ENCODE measurements around the gene AP3B1.

AP3B1 gene

DNA sequence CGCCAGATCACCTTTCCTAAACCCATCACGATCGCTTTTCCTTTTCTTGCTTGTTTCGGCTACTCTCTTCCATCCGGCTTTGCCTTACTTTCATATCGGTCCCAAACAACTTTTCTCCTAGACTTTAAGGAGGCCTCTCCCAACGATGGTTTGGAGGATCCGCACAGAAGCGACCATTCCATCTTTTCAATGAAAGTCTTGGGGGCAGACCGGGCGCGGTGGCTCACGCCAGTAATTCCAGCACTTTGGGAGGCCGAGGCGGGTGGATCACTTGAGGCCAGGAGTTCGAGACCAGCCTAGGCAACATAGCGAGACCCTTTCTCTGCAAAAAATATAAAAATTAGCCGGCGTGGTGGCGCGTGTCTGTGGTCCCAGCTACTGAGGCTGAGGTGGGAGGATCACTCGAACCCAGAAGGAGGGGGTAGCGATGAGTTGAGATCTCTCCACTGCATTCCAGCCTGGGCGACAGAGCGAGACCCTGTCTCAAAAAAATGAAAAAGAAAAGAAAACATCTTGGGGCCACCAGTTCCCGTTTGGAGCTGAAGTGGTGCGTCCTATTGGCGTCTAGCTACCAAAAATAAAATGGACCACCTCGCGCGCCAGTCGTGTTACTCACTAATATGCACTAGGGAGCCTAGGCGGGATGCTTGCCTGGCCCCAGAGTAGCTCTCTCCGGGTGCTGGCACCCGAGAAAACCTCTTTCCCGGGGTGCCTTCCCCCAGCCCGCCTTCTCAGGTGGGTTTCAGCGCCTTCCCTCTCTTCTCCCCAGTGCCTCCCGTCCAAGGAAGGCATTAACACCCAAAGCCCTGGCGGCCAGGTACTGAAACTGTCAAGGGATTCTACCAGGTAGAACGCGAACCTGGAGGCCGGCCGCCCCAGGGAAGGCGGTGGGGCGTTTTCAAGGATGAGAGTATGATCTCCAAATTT is 800 bp upstream of the AP3B1 start:
- Histone ChIP-seq H2BK15ac (replicated peaks; ENCODE audit: low read depth) (no peak overlapping the region), H2BK120ac (ENCODE audit: low read depth, low read length) (no peak overlapping the region), H3K27me3 (ENCODE audit: insufficient read depth, low read length, poor library complexity) (no peaks in the 10 kb centered on the region), H2BK5ac (ENCODE audit: low read length) (peak overlapping the region; percentile 1), H3K36me3 (ENCODE audit: control insufficient read depth, insufficient read depth, low read length) (no peaks in the 10 kb centered on the region), H3K4ac (ENCODE audit: low read depth, low read length) (no peak overlapping the region), H3K27ac (ENCODE audit: low read depth, low read length) (peak overlapping the region; percentile 78), H3K9ac (ENCODE audit: low read length) (peak overlapping the region; percentile 48), H3K4me3 (ENCODE audit: low read length) (peak overlapping the region; percentile 19), H2AK5ac (ENCODE audit: low read length) (no peak overlapping the region), H3K4me1 (ENCODE audit: control insufficient read depth, low read depth, low read length) (no peaks in the 10 kb centered on the region), H4K5ac (ENCODE audit: low read length) (no peak overlapping the region), H3K18ac (ENCODE audit: low read length) (no peak overlapping the region), H3K4me2 (ENCODE audit: low read length) (peak overlapping the region; percentile 94), H3K79me2 (ENCODE audit: control insufficient read depth, insufficient read depth, low read length) (peaks cover 6% of the 10 kb centered on the region), H3K56ac (ENCODE audit: low read length) (peak overlapping the region; percentile 75), H3K23ac (ENCODE audit: low read length) (no peak overlapping the region), H4K8ac (ENCODE audit: low read depth, low read length) (peak overlapping the region; percentile 89), H3K79me1 (ENCODE audit: low read length) (peaks cover 2% of the 10 kb centered on the region)
- peak; percentile 81 for DNase-seq
- WGBS (ENCODE audit: extremely low coverage, insufficient coverage, low lambda C conversion rate) = no CpG with 5 or more reads among the region's 46 CpGs

DNA sequence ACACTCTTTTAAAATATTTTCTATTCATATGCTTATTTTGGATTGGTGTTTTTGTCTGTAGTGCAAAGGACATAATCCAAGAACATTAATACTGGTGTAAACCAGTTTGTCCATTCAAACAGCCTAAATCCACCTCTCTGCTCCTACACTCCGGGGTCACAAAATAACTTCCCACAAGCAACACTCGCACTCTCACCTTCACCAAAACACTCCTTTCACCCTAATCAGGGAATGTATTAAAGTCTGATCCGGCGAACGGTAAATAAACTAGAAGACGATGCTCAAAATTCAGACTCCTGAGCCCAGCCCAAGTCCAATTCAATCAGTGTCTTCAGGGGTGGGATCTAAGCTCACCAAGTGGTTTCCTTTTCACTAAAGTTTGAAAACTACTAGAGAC is 649 bp downstream of the AP3B1 start:
- Histone ChIP-seq H3K4me1 (ENCODE audit: control insufficient read depth, low read depth, low read length) (no peaks in the 10 kb centered on the region), H3K9ac (ENCODE audit: low read length) (peak overlapping the region; percentile 87), H4K5ac (ENCODE audit: low read length) (no peak overlapping the region), H3K36me3 (ENCODE audit: control insufficient read depth, insufficient read depth, low read length) (no peaks in the 10 kb centered on the region), H3K4me2 (ENCODE audit: low read length) (peak overlapping the region; percentile 67), H2BK15ac (replicated peaks; ENCODE audit: low read depth) (no peak overlapping the region), H3K18ac (ENCODE audit: low read length) (peak overlapping the region; percentile 44), H3K27me3 (ENCODE audit: insufficient read depth, low read length, poor library complexity) (no peaks in the 10 kb centered on the region), H3K4me3 (ENCODE audit: low read length) (peak overlapping the region; percentile 90), H3K27ac (ENCODE audit: low read depth, low read length) (peak overlapping the region; percentile 92), H3K79me1 (ENCODE audit: low read length) (peaks cover 2% of the 10 kb centered on the region), H2BK5ac (ENCODE audit: low read length) (no peak overlapping the region), H3K4ac (ENCODE audit: low read depth, low read length) (no peak overlapping the region), H3K23ac (ENCODE audit: low read length) (no peak overlapping the region), H3K79me2 (ENCODE audit: control insufficient read depth, insufficient read depth, low read length) (peaks cover 6% of the 10 kb centered on the region), H4K8ac (ENCODE audit: low read depth, low read length) (no peak overlapping the region), H2AK5ac (ENCODE audit: low read length) (no peak overlapping the region), H2BK120ac (ENCODE audit: low read depth, low read length) (no peak overlapping the region), H3K56ac (ENCODE audit: low read length) (peak overlapping the region; percentile 94)
- peak; percentile 29 for DNase-seq
- no CpG with 5 or more reads among the region's 6 CpGs for WGBS (ENCODE audit: extremely low coverage, insufficient coverage, low lambda C conversion rate)

DNA sequence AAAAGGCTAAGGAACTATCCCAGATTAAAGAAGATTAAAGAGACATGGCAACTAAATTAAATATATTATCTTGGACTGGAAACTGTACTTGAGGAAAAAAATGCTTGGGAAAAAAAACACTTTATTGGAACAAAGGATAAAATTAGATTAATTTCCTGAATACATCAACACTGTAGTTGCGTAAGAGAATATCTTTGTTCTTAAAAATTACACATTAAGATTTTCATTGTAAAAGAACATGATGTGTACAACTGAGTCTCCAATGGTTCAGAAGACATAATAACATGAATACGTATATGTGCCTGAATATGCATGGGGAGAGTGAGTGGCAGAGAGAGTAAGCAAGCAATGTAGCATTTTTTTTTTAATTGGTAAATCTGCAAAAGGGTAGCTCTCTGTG is 2.8 kb downstream of the AP3B1 start:
- Histone ChIP-seq H2AK5ac (ENCODE audit: low read length) (no peak overlapping the region), H3K36me3 (ENCODE audit: control insufficient read depth, insufficient read depth, low read length) (no peaks in the 10 kb centered on the region), H3K4me3 (ENCODE audit: low read length) (no peak overlapping the region), H2BK5ac (ENCODE audit: low read length) (no peak overlapping the region), H3K79me2 (ENCODE audit: control insufficient read depth, insufficient read depth, low read length) (peaks cover 6% of the 10 kb centered on the region), H4K8ac (ENCODE audit: low read depth, low read length) (no peak overlapping the region), H3K79me1 (ENCODE audit: low read length) (peaks cover 2% of the 10 kb centered on the region), H3K18ac (ENCODE audit: low read length) (no peak overlapping the region), H4K5ac (ENCODE audit: low read length) (no peak overlapping the region), H3K9ac (ENCODE audit: low read length) (no peak overlapping the region), H3K27ac (ENCODE audit: low read depth, low read length) (no peak overlapping the region), H3K56ac (ENCODE audit: low read length) (no peak overlapping the region), H3K4ac (ENCODE audit: low read depth, low read length) (no peak overlapping the region), H3K4me1 (ENCODE audit: control insufficient read depth, low read depth, low read length) (no peaks in the 10 kb centered on the region), H3K23ac (ENCODE audit: low read length) (no peak overlapping the region), H3K27me3 (ENCODE audit: insufficient read depth, low read length, poor library complexity) (no peaks in the 10 kb centered on the region), H3K4me2 (ENCODE audit: low read length) (no peak overlapping the region), H2BK120ac (ENCODE audit: low read depth, low read length) (no peak overlapping the region), H2BK15ac (replicated peaks; ENCODE audit: low read depth) (no peak overlapping the region)
- DNase-seq = no peak
- WGBS (ENCODE audit: extremely low coverage, insufficient coverage, low lambda C conversion rate) = no CpG with 5 or more reads among the region's 2 CpGs

DNA sequence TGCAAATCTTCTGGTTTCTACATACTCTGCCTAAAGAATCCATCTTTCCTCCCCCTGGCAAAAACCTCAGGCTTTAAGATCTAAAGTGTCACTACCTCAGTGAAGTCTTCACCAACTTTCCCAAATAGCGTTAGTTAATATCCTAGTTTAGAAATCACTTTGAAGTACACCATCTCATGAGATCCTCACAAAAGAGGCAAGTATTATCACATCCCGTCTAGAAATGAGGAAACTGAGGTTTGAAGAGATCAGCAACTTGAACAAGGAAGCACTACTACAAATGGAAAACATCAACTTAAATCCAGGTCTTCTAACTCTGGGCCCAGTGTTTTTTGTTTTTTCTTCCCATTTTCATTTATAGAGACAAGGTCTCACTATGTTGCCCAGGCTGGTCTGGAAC is 4.6 kb downstream of the AP3B1 start:
- Histone ChIP-seq H3K56ac (ENCODE audit: low read length) (no peak overlapping the region), H3K18ac (ENCODE audit: low read length) (no peak overlapping the region), H2BK5ac (ENCODE audit: low read length) (no peak overlapping the region), H3K9ac (ENCODE audit: low read length) (no peak overlapping the region), H2AK5ac (ENCODE audit: low read length) (no peak overlapping the region), H3K4me1 (ENCODE audit: control insufficient read depth, low read depth, low read length) (no peaks in the 10 kb centered on the region), H3K4me2 (ENCODE audit: low read length) (no peak overlapping the region), H3K4ac (ENCODE audit: low read depth, low read length) (no peak overlapping the region), H3K4me3 (ENCODE audit: low read length) (no peak overlapping the region), H2BK120ac (ENCODE audit: low read depth, low read length) (no peak overlapping the region), H4K5ac (ENCODE audit: low read length) (no peak overlapping the region), H3K36me3 (ENCODE audit: control insufficient read depth, insufficient read depth, low read length) (no peaks in the 10 kb centered on the region), H3K27ac (ENCODE audit: low read depth, low read length) (no peak overlapping the region), H3K79me1 (ENCODE audit: low read length) (peaks cover 11% of the 10 kb centered on the region), H3K27me3 (ENCODE audit: insufficient read depth, low read length, poor library complexity) (no peaks in the 10 kb centered on the region), H2BK15ac (replicated peaks; ENCODE audit: low read depth) (no peak overlapping the region), H4K8ac (ENCODE audit: low read depth, low read length) (no peak overlapping the region), H3K79me2 (ENCODE audit: control insufficient read depth, insufficient read depth, low read length) (peaks cover 17% of the 10 kb centered on the region), H3K23ac (ENCODE audit: low read length) (no peak overlapping the region)
- DNase-seq = no peak
- no CpG with 5 or more reads among the region's 2 CpGs for WGBS (ENCODE audit: extremely low coverage, insufficient coverage, low lambda C conversion rate)

DNA sequence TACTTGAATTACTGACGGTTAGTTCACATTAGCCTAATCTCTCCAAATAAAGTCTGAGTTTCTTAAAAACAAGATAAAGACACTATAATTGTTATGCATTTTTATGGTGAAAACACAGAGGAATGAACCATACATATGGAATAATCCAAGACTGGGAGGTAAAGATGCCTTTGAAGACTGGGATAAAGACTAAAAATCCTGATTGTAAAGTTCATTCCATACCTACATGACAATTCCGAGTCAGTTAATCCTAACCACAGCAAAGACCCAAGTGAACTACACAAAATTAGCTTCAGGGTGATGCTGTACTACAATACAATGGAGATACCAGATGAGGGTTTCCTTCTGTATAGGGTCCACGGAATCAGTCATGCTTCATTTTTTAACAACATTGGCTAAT is 6.3 kb downstream of the AP3B1 start:
- Histone ChIP-seq H4K8ac (ENCODE audit: low read depth, low read length) (no peak overlapping the region), H3K4ac (ENCODE audit: low read depth, low read length) (no peak overlapping the region), H3K36me3 (ENCODE audit: control insufficient read depth, insufficient read depth, low read length) (no peaks in the 10 kb centered on the region), H3K27me3 (ENCODE audit: insufficient read depth, low read length, poor library complexity) (no peaks in the 10 kb centered on the region), H3K27ac (ENCODE audit: low read depth, low read length) (no peak overlapping the region), H4K5ac (ENCODE audit: low read length) (no peak overlapping the region), H3K9ac (ENCODE audit: low read length) (no peak overlapping the region), H3K79me1 (ENCODE audit: low read length) (peaks cover 14% of the 10 kb centered on the region), H3K4me1 (ENCODE audit: control insufficient read depth, low read depth, low read length) (no peaks in the 10 kb centered on the region), H3K4me3 (ENCODE audit: low read length) (no peak overlapping the region), H3K18ac (ENCODE audit: low read length) (no peak overlapping the region), H3K79me2 (ENCODE audit: control insufficient read depth, insufficient read depth, low read length) (peaks cover 16% of the 10 kb centered on the region), H3K4me2 (ENCODE audit: low read length) (no peak overlapping the region), H2BK5ac (ENCODE audit: low read length) (no peak overlapping the region), H2BK15ac (replicated peaks; ENCODE audit: low read depth) (no peak overlapping the region), H2BK120ac (ENCODE audit: low read depth, low read length) (no peak overlapping the region), H3K23ac (ENCODE audit: low read length) (no peak overlapping the region), H3K56ac (ENCODE audit: low read length) (no peak overlapping the region), H2AK5ac (ENCODE audit: low read length) (no peak overlapping the region)
- WGBS (ENCODE audit: extremely low coverage, insufficient coverage, low lambda C conversion rate) = no CpG with 5 or more reads among the region's 3 CpGs
- DNase-seq = no peak

Measured in mesendoderm (in vitro differentiated cells).